Measurements from ENCODE around the gene OR6J1. TPM values are rescaled to one million over a fixed set of nuclear protein-coding genes. Genes with fewer than 3 reads are reported as not detected.
"Not testable (repeated sequence)": the region's sequence is repeated elsewhere in the genome, so short reads cannot be mapped to it uniquely, and the experiment has no call there.

The OR6J1 gene
- total RNA-seq, 4 donors from 2014 or later: not detected

GRCh38 chr14:22623047-22623446 lies 21.1 kb downstream of the OR6J1 start:
- Histone ChIP-seq H3K4me3 (no peak overlapping the region), H3K27ac (no peak overlapping the region), H3K36me3 (peaks cover 0 to 8% (median 0%) of the 10 kb centered on the region in 3 donors), H3K27me3 (no peaks in the 10 kb centered on the region), H3K4me1 (no peaks in the 10 kb centered on the region), H3K9me3 (no peaks in the 10 kb centered on the region)
- no peak for TF ChIP-seq EP300 (IDR thresholded peaks at IDR 0.05)
- TF ChIP-seq CTCF (IDR thresholded peaks at IDR 0.05): no peak
- TF ChIP-seq POLR2A (IDR thresholded peaks at IDR 0.05): no peak
- no peak for DNase-seq (ENCODE audit: low spot score in 2 of 2)
- 15 to 36% methylated on average over 2 of the region's 2 CpGs for WGBS, 2 donors

- H3K36me3 ChIP-seq: peaks cover 0 to 8% (median 0%) of the 10 kb centered on the region in 3 donors
- no peaks in the 10 kb centered on the region for H3K9me3 ChIP-seq
- WGBS, 2 donors: 63 to 64% methylated on average over 2 of the region's 2 CpGs
- H3K27me3 ChIP-seq: no peaks in the 10 kb centered on the region
- TF ChIP-seq POLR2A (IDR thresholded peaks at IDR 0.05) (no peak), EP300 (IDR thresholded peaks at IDR 0.05) (no peak), CTCF (IDR thresholded peaks at IDR 0.05) (no peak)
- no peak overlapping the region for H3K4me3 ChIP-seq
- DNase-seq (ENCODE audit: low spot score in 2 of 2): no peak
- H3K4me1 ChIP-seq: no peaks in the 10 kb centered on the region
- no peak overlapping the region for H3K27ac ChIP-seq
Observed at GRCh38 chr14:22622255-22622654, 21.9 kb downstream of the OR6J1 start.

GRCh38 chr14:22615765-22616164 lies 28.4 kb downstream of the OR6J1 start:
- 96 to 98% methylated on average over 2 of the region's 2 CpGs for WGBS, 2 donors
- not testable (repeated sequence) for H3K4me1 ChIP-seq; H3K9me3 ChIP-seq; H3K27me3 ChIP-seq; H3K4me3 ChIP-seq; H3K27ac ChIP-seq; DNase-seq (ENCODE audit: low spot score in 2 of 2)
- H3K36me3 ChIP-seq: peaks cover 0 to 20% (median 6%) of the 10 kb centered on the region in 3 donors

GRCh38 chr14:22614240-22614799 lies 29.8 kb downstream of the OR6J1 start:
- H3K4me1 ChIP-seq: peaks cover 0 to 9% (median 0%) of the 10 kb centered on the region in 4 donors
- peaks cover 0 to 2% (median 0%) of the 10 kb centered on the region in 4 donors for H3K9me3 ChIP-seq
- no peak overlapping the region for H3K4me3 ChIP-seq
- TF ChIP-seq EP300 (IDR thresholded peaks at IDR 0.05) (peak; percentile 41 to 46), POLR2A (IDR thresholded peaks at IDR 0.05) (no peak)
- peaks cover 6 to 35% (median 8%) of the 10 kb centered on the region in 3 donors for H3K36me3 ChIP-seq
- DNase-seq (ENCODE audit: low spot score in 2 of 2): no peak
- WGBS, 2 donors: 18 to 29% methylated on average over 6 of the region's 6 CpGs
- peak overlapping the region in 3 of 4 donors; percentile 26 to 66 (median 58) for H3K27ac ChIP-seq
- H3K27me3 ChIP-seq: no peaks in the 10 kb centered on the region

GRCh38 chr14:22613736-22614239 lies 30.4 kb downstream of the OR6J1 start:
- no peak for DNase-seq (ENCODE audit: low spot score in 2 of 2)
- no peak for TF ChIP-seq POLR2A (IDR thresholded peaks at IDR 0.05)
- no peak for TF ChIP-seq CTCF (IDR thresholded peaks at IDR 0.05)
- TF ChIP-seq EP300 (IDR thresholded peaks at IDR 0.05): no peak
- H3K4me1 ChIP-seq: peaks cover 0 to 9% (median 0%) of the 10 kb centered on the region in 4 donors
- peaks cover 6 to 40% (median 10%) of the 10 kb centered on the region in 3 donors for H3K36me3 ChIP-seq
- H3K4me3 ChIP-seq: no peak overlapping the region
- peaks cover 0 to 2% (median 0%) of the 10 kb centered on the region in 4 donors for H3K9me3 ChIP-seq
- 23 to 34% methylated on average over 3 of the region's 3 CpGs for WGBS, 2 donors
- H3K27ac ChIP-seq: peak overlapping the region in 3 of 4 donors; percentile 26 to 66 (median 58)
- H3K27me3 ChIP-seq: no peaks in the 10 kb centered on the region

GRCh38 chr14:22613106-22613695 lies 31.0 kb downstream of the OR6J1 start:
- H3K36me3 ChIP-seq: peaks cover 6 to 46% (median 10%) of the 10 kb centered on the region in 3 donors

More at GRCh38 chr14:22613106-22613695, 31.0 kb downstream of the OR6J1 start:
- TF ChIP-seq CTCF (IDR thresholded peaks at IDR 0.05) (no peak), POLR2A (IDR thresholded peaks at IDR 0.05) (no peak), EP300 (IDR thresholded peaks at IDR 0.05) (no peak)
- Histone ChIP-seq H3K4me3 (no peak overlapping the region), H3K27me3 (no peaks in the 10 kb centered on the region), H3K27ac (peak overlapping the region in 3 of 4 donors; percentile 26 to 66 (median 58)), H3K4me1 (peaks cover 0 to 9% (median 0%) of the 10 kb centered on the region in 4 donors), H3K9me3 (peaks cover 0 to 2% (median 0%) of the 10 kb centered on the region in 4 donors)
- 65 to 66% methylated on average over 2 of the region's 2 CpGs for WGBS, 2 donors
- DNase-seq (ENCODE audit: low spot score in 2 of 2): no peak

All from tibial nerve (tissue), 4 donors.